Measurements from ENCODE around the gene NECAB3. TPM values are rescaled to one million over a fixed set of nuclear protein-coding genes. Genes with fewer than 3 reads are reported as not detected.

The NECAB3 gene
- total RNA-seq, 2 experiments from 2014 or later: 48.2 to 54.3 TPM

- CTCF ChIA-PET: interaction anchor here (0.8 to 9.1 kb wide), 2 partner anchors 12 to 15 kb away, joined by 3 to 115 read pairs; partner anchors contain the start of gene ACTL10
- Mint-ChIP-seq H3K4me3 (no peak overlapping the region), H3K36me3 (ENCODE audit: low read depth) (peaks cover 56% of the 10 kb centered on the region), H3K27me3 (no peaks in the 10 kb centered on the region), H3K9me3 (no peaks in the 10 kb centered on the region), H3K27ac (peak overlapping the region; percentile 93), H3K4me1 (peaks cover 87% of the 10 kb centered on the region)
- POLR2A ChIA-PET: no interaction called here
- no peak for DNase-seq
Measured at GRCh38 chr20:33681288-33681687, 7.1 kb upstream of the NECAB3 start.

- H3K27ac Mint-ChIP-seq: peak overlapping the region; percentile 93
- no peak for DNase-seq
- no peaks in the 10 kb centered on the region for H3K9me3 Mint-ChIP-seq
- H3K4me1 Mint-ChIP-seq: peaks cover 93% of the 10 kb centered on the region
- H3K4me3 Mint-ChIP-seq: no peak overlapping the region
- ChIA-PET POLR2A (no interaction called here), CTCF (interaction anchor here (1.1 to 9.1 kb wide), 2 partner anchors 10 to 14 kb away, joined by 4 to 115 read pairs; partner anchors contain the start of gene ACTL10)
- H3K27me3 Mint-ChIP-seq: no peaks in the 10 kb centered on the region
- H3K36me3 Mint-ChIP-seq (ENCODE audit: low read depth): peaks cover 59% of the 10 kb centered on the region
Measured at GRCh38 chr20:33680686-33681085, 6.5 kb upstream of the NECAB3 start.

GRCh38 chr20:33679758-33680485 lies 5.7 kb upstream of the NECAB3 start:
- peaks cover 95% of the 10 kb centered on the region for H3K4me1 Mint-ChIP-seq
- ChIA-PET POLR2A (interaction anchor here (0.6 to 1.0 kb wide), 2 partner anchors 13 to 303 kb away, joined by 3 read pairs; no protein-coding TSS in a partner anchor), CTCF (interaction anchor here (0.6 to 9.1 kb wide), 7 partner anchors 9 to 1199 kb away, joined by 3 to 115 read pairs (median 3); partner anchors contain the start of genes ACTL10 and PXMP4)
- H3K27me3 Mint-ChIP-seq: no peaks in the 10 kb centered on the region
- no peaks in the 10 kb centered on the region for H3K9me3 Mint-ChIP-seq
- H3K4me3 Mint-ChIP-seq: peak overlapping the region; percentile 31
- DNase-seq: peak; percentile 56
- H3K27ac Mint-ChIP-seq: peak overlapping the region; percentile 93
- H3K36me3 Mint-ChIP-seq (ENCODE audit: low read depth): peaks cover 58% of the 10 kb centered on the region

GRCh38 chr20:33677991-33678702 lies 3.9 kb upstream of the NECAB3 start:
- H3K4me3 Mint-ChIP-seq: no peak overlapping the region
- POLR2A ChIA-PET: interaction anchor here (0.5 kb wide), 1 partner anchor 10 kb away, joined by 3 read pairs; no protein-coding TSS in a partner anchor

GRCh38 chr20:33676652-33677645 lies 2.7 kb upstream of the NECAB3 start:
- POLR2A ChIA-PET: no interaction called here
- peaks cover 56% of the 10 kb centered on the region for H3K36me3 Mint-ChIP-seq (ENCODE audit: low read depth)
- no peaks in the 10 kb centered on the region for H3K9me3 Mint-ChIP-seq
- no peak for DNase-seq
- peak overlapping the region; percentile 93 for H3K27ac Mint-ChIP-seq
- H3K4me3 Mint-ChIP-seq: no peak overlapping the region
- CTCF ChIA-PET: interaction anchor here (9.1 kb wide), 1 partner anchor 10 kb away, joined by 115 read pairs; the partner anchor contains the start of gene ACTL10
- H3K4me1 Mint-ChIP-seq: peaks cover 93% of the 10 kb centered on the region
- no peaks in the 10 kb centered on the region for H3K27me3 Mint-ChIP-seq

More at GRCh38 chr20:33677991-33678702, 3.9 kb upstream of the NECAB3 start:
- no peaks in the 10 kb centered on the region for H3K9me3 Mint-ChIP-seq
- no peak for DNase-seq
- peaks cover 93% of the 10 kb centered on the region for H3K4me1 Mint-ChIP-seq
- H3K36me3 Mint-ChIP-seq (ENCODE audit: low read depth): peaks cover 59% of the 10 kb centered on the region
- no peaks in the 10 kb centered on the region for H3K27me3 Mint-ChIP-seq
- CTCF ChIA-PET: interaction anchor here (0.6 to 9.1 kb wide), 4 partner anchors 9 to 40 kb away, joined by 3 to 115 read pairs (median 5); partner anchors contain the start of gene ACTL10
- peak overlapping the region; percentile 93 for H3K27ac Mint-ChIP-seq

GRCh38 chr20:33676121-33676520 lies 1.9 kb upstream of the NECAB3 start:
- H3K27me3 Mint-ChIP-seq: no peaks in the 10 kb centered on the region
- POLR2A ChIA-PET: no interaction called here
- H3K36me3 Mint-ChIP-seq (ENCODE audit: low read depth): peaks cover 52% of the 10 kb centered on the region
- CTCF ChIA-PET: no interaction called here
- no peaks in the 10 kb centered on the region for H3K9me3 Mint-ChIP-seq
- DNase-seq: no peak
- peaks cover 86% of the 10 kb centered on the region for H3K4me1 Mint-ChIP-seq
- H3K4me3 Mint-ChIP-seq: peak overlapping the region; percentile 20
- peak overlapping the region; percentile 72 for H3K27ac Mint-ChIP-seq

GRCh38 chr20:33675136-33675959 lies 1.1 kb upstream of the NECAB3 start:
- H3K36me3 Mint-ChIP-seq (ENCODE audit: low read depth): peaks cover 49% of the 10 kb centered on the region
- no peaks in the 10 kb centered on the region for H3K27me3 Mint-ChIP-seq
- DNase-seq: no peak
- CTCF ChIA-PET: interaction anchor here (0.6 to 0.9 kb wide), 2 partner anchors 10 to 175 kb away, joined by 3 to 4 read pairs; no protein-coding TSS in a partner anchor
- POLR2A ChIA-PET: no interaction called here
- H3K4me3 Mint-ChIP-seq: peak overlapping the region; percentile 57
- peak overlapping the region; percentile 79 for H3K27ac Mint-ChIP-seq
- no peaks in the 10 kb centered on the region for H3K9me3 Mint-ChIP-seq
- peaks cover 79% of the 10 kb centered on the region for H3K4me1 Mint-ChIP-seq

- ChIA-PET POLR2A (no interaction called here), CTCF (interaction anchor here (0.6 kb wide), 1 partner anchor 176 kb away, joined by 3 read pairs; no protein-coding TSS in a partner anchor)
- H3K27ac Mint-ChIP-seq: peak overlapping the region; percentile 82
- H3K36me3 Mint-ChIP-seq (ENCODE audit: low read depth): peaks cover 48% of the 10 kb centered on the region
- no peak for DNase-seq
- peaks cover 73% of the 10 kb centered on the region for H3K4me1 Mint-ChIP-seq
- no peaks in the 10 kb centered on the region for H3K27me3 Mint-ChIP-seq
- H3K9me3 Mint-ChIP-seq: no peaks in the 10 kb centered on the region
- H3K4me3 Mint-ChIP-seq: peak overlapping the region; percentile 82
Measured at GRCh38 chr20:33673410-33674293, 576 bp downstream of the NECAB3 start.

GRCh38 chr20:33673114-33673409 lies 1.2 kb downstream of the NECAB3 start:
- H3K9me3 Mint-ChIP-seq: no peaks in the 10 kb centered on the region
- ChIA-PET CTCF (interaction anchor here (0.6 kb wide), 1 partner anchor 176 kb away, joined by 3 read pairs; no protein-coding TSS in a partner anchor), POLR2A (no interaction called here)
- H3K4me1 Mint-ChIP-seq: peaks cover 73% of the 10 kb centered on the region
- peak overlapping the region; percentile 82 for H3K4me3 Mint-ChIP-seq
- H3K36me3 Mint-ChIP-seq (ENCODE audit: low read depth): peaks cover 48% of the 10 kb centered on the region
- H3K27ac Mint-ChIP-seq: peak overlapping the region; percentile 82
- DNase-seq: no peak
- H3K27me3 Mint-ChIP-seq: no peaks in the 10 kb centered on the region

- ChIA-PET CTCF (no interaction called here), POLR2A (no interaction called here)
- Mint-ChIP-seq H3K27ac (peak overlapping the region; percentile 82), H3K4me1 (peaks cover 69% of the 10 kb centered on the region), H3K9me3 (no peaks in the 10 kb centered on the region), H3K27me3 (no peaks in the 10 kb centered on the region), H3K36me3 (ENCODE audit: low read depth) (peaks cover 44% of the 10 kb centered on the region), H3K4me3 (peak overlapping the region; percentile 82)
- no peak for DNase-seq
Measured at GRCh38 chr20:33672426-33673113, 1.7 kb downstream of the NECAB3 start.

Data from activated CD4-positive, alpha-beta T cell treated with anti-CD3 and anti-CD28 coated beads, Interleukin-2, amount 10 ng/mL, durations not matched to agents 7 days and 5 days (primary cell).